ENCODE measurements around the gene ACIN1.

DNA sequence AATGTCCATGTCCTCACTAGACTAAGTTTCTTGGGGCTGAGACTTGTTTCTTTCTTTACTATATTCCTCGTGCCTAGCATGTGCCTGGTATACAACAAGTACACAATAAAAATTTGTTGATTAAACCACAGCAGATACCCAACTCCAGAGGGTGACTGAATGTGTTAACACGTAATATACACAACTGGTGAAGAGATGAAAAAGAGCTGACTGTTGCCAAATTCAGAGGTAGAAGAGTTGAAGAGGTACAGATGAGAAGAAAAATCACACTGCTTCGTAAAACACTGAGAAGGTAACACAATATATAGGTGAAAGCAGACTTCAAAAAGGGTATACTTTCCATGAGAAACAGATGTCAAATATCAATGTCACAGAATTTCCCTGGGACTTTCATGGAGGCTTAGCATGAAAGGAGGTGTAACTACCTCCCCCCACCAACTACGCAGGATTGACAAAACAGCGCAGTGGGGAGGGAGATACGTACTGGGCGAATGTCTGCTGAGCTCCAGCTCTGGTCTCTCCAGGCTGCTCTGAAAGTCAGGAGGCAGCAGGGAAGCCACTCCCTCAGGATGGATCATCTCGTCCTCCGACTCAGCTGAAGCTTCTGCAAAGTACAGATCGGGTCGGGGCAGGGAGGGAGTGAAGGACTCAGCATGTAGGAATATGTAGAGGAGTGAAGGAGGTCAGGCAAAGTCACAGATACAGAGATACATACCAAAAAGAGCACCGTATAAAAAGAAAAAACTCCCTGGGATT, 5.3 kb downstream of the ACIN1 start:
- TF ChIP-seq CTCF (conservative IDR thresholded peaks at IDR 0.05 in 1 of 2, IDR thresholded peaks at IDR 0.05 in 1 of 2; ENCODE audit: extremely low read depth in 1 of 2, insufficient read depth in 1 of 2, low read depth in 1 of 2, low read length in 2 of 2) = no peak
- no peak for TF ChIP-seq EZH2 (IDR thresholded peaks at IDR 0.05; ENCODE audit: borderline replicate concordance, low read length)

Data from mammary epithelial cell (primary cell).